ENCODE data around the gene LY6G5C.

GRCh38 chr6:31687321-31687720 lies 6.5 kb upstream of the LY6G5C start:
- no peak for TF ChIP-seq CTCF (IDR thresholded peaks at IDR 0.05; ENCODE audit: insufficient read depth, low read length, poor library complexity, severe bottlenecking)
- TF ChIP-seq EZH2phosphoT487 (conservative IDR thresholded peaks at IDR 0.05; ENCODE audit: low read length): no peak

All from SU-DHL-6 (cell line).